ENCODE results near the gene TMC1. TPM values are rescaled to one million over a fixed set of nuclear protein-coding genes. Genes with fewer than 3 reads are reported as not detected.
"Not testable (repeated sequence)": the region's sequence is repeated elsewhere in the genome, so short reads cannot be mapped to it uniquely, and the experiment has no call there.

TMC1 gene
- total RNA-seq, 1 donor from 2014 or later = not detected

DNA sequence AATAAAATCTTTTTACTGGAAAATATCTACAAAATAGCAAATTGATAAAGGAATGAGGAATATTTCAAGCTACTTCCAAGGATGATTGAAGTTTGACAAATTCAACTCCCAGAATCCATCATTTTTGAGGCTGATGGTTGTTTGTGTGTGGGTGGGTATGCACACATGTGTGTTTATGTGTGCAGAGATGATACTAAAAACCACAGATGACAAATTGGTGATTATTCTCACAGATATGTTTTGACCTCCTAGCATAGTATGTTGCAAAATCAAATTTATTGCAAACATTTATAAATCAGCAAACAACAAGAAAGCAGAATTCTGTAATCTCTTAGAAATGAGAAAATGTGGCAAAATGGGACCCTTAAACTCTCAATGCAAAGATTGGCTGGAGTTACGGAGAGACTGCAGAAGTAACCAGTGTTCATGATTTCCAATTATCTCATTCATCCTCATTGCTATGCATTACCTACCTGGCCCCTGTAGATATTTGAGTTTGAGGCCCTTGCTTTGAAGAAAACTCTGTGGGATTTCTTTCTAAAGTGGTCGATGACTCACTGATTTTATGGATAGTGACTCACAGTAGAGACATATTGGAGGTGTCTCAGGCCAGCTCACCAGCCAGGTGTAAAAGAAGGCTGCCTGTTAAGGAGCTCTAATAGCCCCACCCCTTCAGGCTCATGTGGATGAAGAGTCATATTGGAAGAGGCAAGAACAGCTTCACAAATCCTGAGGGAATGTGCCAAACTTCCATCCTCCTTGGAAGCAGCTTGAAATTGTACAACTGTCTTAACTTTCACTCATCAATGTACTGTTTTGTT is 44.6 kb upstream of the TMC1 start:
- H3K4me3 Mint-ChIP-seq = no peak overlapping the region
- H3K9me3 Mint-ChIP-seq = peaks cover 2% of the 10 kb centered on the region
- no peaks in the 10 kb centered on the region for H3K36me3 Mint-ChIP-seq
- Histone ChIP-seq H3K27ac (no peak overlapping the region), H3K4me2 (no peak overlapping the region), H3K9ac (no peak overlapping the region), H3K4me3 (no peak overlapping the region), H3K27me3 (no peaks in the 10 kb centered on the region), H3K79me2 (ENCODE audit: low read depth) (no peaks in the 10 kb centered on the region), H4K20me1 (ENCODE audit: low read depth) (no peaks in the 10 kb centered on the region), H3F3A (ENCODE audit: low read depth) (no peaks in the 10 kb centered on the region), H3K9me3 (ENCODE audit: low read depth) (no peaks in the 10 kb centered on the region), H2AFZ (replicated peaks) (no peak overlapping the region), H3K4me1 (no peaks in the 10 kb centered on the region), H3K36me3 (no peaks in the 10 kb centered on the region)
- H3K4me1 Mint-ChIP-seq = peaks cover 13% of the 10 kb centered on the region
- peaks cover 3% of the 10 kb centered on the region for H3K27me3 Mint-ChIP-seq (ENCODE audit: insufficient read depth, low read depth)
- DNase-seq (ENCODE audit: low spot score) = no peak
- H3K27ac Mint-ChIP-seq = no peak overlapping the region
- TF ChIP-seq EZH2 (IDR thresholded peaks at IDR 0.05) (no peak), EZH2phosphoT487 (IDR thresholded peaks at IDR 0.05) (no peak)
- TF ChIP-seq, protein P1, sequence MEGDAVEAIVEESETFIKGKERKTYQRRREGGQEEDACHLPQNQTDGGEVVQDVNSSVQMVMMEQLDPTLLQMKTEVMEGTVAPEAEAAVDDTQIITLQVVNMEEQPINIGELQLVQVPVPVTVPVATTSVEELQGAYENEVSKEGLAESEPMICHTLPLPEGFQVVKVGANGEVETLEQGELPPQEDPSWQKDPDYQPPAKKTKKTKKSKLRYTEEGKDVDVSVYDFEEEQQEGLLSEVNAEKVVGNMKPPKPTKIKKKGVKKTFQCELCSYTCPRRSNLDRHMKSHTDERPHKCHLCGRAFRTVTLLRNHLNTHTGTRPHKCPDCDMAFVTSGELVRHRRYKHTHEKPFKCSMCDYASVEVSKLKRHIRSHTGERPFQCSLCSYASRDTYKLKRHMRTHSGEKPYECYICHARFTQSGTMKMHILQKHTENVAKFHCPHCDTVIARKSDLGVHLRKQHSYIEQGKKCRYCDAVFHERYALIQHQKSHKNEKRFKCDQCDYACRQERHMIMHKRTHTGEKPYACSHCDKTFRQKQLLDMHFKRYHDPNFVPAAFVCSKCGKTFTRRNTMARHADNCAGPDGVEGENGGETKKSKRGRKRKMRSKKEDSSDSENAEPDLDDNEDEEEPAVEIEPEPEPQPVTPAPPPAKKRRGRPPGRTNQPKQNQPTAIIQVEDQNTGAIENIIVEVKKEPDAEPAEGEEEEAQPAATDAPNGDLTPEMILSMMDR (IDR thresholded peaks at IDR 0.05) = no peak

GRCh38 chr9:72477930-72478518 is 43.4 kb upstream of the TMC1 start:
- H3K4me3 Mint-ChIP-seq = no peak overlapping the region
- H3K4me1 Mint-ChIP-seq = peaks cover 13% of the 10 kb centered on the region
- TF ChIP-seq, protein P1 (IDR thresholded peaks at IDR 0.05) = no peak
- TF ChIP-seq EZH2phosphoT487 (IDR thresholded peaks at IDR 0.05) = no peak
- no peak for TF ChIP-seq EZH2 (IDR thresholded peaks at IDR 0.05)
- H3K27ac ChIP-seq = no peak overlapping the region
- peaks cover 8% of the 10 kb centered on the region for H3K27me3 Mint-ChIP-seq (ENCODE audit: insufficient read depth, low read depth)
- H3K9ac ChIP-seq = no peak overlapping the region
- no peaks in the 10 kb centered on the region for H3F3A ChIP-seq (ENCODE audit: low read depth)
- H3K4me2 ChIP-seq = no peak overlapping the region
- H3K27ac Mint-ChIP-seq = peak overlapping the region; percentile 30
- H3K4me1 ChIP-seq = no peaks in the 10 kb centered on the region
- H3K9me3 ChIP-seq (ENCODE audit: low read depth) = no peaks in the 10 kb centered on the region
- no peak for DNase-seq (ENCODE audit: low spot score)
- H3K27me3 ChIP-seq = no peaks in the 10 kb centered on the region
- no peak overlapping the region for H3K4me3 ChIP-seq
- no peaks in the 10 kb centered on the region for H3K79me2 ChIP-seq (ENCODE audit: low read depth)
- no peaks in the 10 kb centered on the region for H4K20me1 ChIP-seq (ENCODE audit: low read depth)
- no peak overlapping the region for H2AFZ ChIP-seq (replicated peaks)
- no peaks in the 10 kb centered on the region for H3K36me3 Mint-ChIP-seq
- H3K9me3 Mint-ChIP-seq = peaks cover 2% of the 10 kb centered on the region
- H3K36me3 ChIP-seq = no peaks in the 10 kb centered on the region

DNA sequence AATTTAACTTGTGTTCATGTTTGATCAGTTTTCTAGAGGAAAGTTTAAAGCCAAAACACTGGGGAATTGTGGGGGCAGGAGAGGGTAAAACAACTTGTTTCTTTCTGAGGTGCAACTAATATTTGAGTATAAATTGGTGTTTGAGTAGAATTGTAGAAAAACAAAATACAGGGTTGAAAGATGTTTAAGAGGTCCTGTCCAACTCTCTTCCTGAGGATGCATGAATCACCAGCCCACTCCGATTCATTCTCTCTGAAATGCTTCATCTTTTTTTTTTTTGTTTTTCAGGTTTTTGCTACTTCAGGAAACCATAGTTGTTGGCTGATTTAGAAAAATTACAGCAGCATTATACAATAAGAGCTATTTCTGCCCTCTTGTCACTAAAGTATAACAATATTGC is 42.4 kb upstream of the TMC1 start:
- Mint-ChIP-seq H3K4me1 (peaks cover 13% of the 10 kb centered on the region), H3K4me3 (no peak overlapping the region), H3K27ac (no peak overlapping the region), H3K27me3 (ENCODE audit: insufficient read depth, low read depth) (peaks cover 8% of the 10 kb centered on the region), H3K36me3 (no peaks in the 10 kb centered on the region), H3K9me3 (peaks cover 2% of the 10 kb centered on the region)
- Histone ChIP-seq H3K79me2 (ENCODE audit: low read depth) (no peaks in the 10 kb centered on the region), H3K4me2 (no peak overlapping the region), H3K36me3 (no peaks in the 10 kb centered on the region), H3K4me3 (no peak overlapping the region), H3K27ac (no peak overlapping the region), H4K20me1 (ENCODE audit: low read depth) (no peaks in the 10 kb centered on the region), H3F3A (ENCODE audit: low read depth) (no peaks in the 10 kb centered on the region), H3K9me3 (ENCODE audit: low read depth) (no peaks in the 10 kb centered on the region), H3K4me1 (no peaks in the 10 kb centered on the region), H2AFZ (replicated peaks) (no peak overlapping the region), H3K9ac (no peak overlapping the region), H3K27me3 (no peaks in the 10 kb centered on the region)
- TF ChIP-seq EZH2phosphoT487 (IDR thresholded peaks at IDR 0.05) = no peak
- TF ChIP-seq, protein P1 (IDR thresholded peaks at IDR 0.05) = no peak
- no peak for TF ChIP-seq EZH2 (IDR thresholded peaks at IDR 0.05)
- no peak for DNase-seq (ENCODE audit: low spot score)

DNA sequence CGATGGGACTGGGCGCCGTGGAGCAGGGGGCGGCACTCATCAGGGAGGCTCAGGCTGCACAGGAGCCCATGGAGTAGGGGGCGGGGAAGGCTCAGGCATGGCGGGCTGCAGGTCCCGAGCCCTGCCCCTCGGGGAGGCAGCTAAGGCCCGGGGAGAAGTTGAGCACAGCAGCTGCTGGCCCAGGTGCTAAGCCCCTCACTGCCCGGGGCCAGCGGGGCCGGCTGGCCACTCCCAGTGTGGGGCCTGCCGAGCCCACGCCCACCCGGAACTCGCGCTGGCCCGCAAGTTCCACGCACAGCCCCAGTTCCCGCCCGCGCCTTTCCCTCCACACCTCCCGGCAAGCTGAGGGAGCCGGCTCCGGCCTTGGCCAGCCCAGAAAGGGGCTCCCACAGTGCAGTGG is 41.1 kb upstream of the TMC1 start:
- not testable (repeated sequence) for H3K27ac ChIP-seq; H3K36me3 ChIP-seq; H3K4me1 ChIP-seq; H3K27me3 ChIP-seq; H3K27me3 Mint-ChIP-seq (ENCODE audit: insufficient read depth, low read depth); H4K20me1 ChIP-seq (ENCODE audit: low read depth); H3K79me2 ChIP-seq (ENCODE audit: low read depth); H3K27ac Mint-ChIP-seq; H3K36me3 Mint-ChIP-seq; H3K9me3 Mint-ChIP-seq; H3K9ac ChIP-seq; H3K4me2 ChIP-seq; H3K4me3 Mint-ChIP-seq; H3F3A ChIP-seq (ENCODE audit: low read depth); H2AFZ ChIP-seq (replicated peaks); H3K4me3 ChIP-seq; DNase-seq (ENCODE audit: low spot score); H3K9me3 ChIP-seq (ENCODE audit: low read depth)
- peaks cover 19% of the 10 kb centered on the region for H3K4me1 Mint-ChIP-seq

All from neural progenitor cell (in vitro differentiated cells).